ENCODE data around the gene ENO3.
"Not testable (repeated sequence)": the region's sequence is repeated elsewhere in the genome, so short reads cannot be mapped to it uniquely, and the experiment has no call there.

The ENO3 gene

GRCh38 chr17:4914551-4914950 lies 36.4 kb upstream of the ENO3 start:
- H2AFZ ChIP-seq (ENCODE audit: low read length); H3K4me3 ChIP-seq (ENCODE audit: low read length in 2 of 2); H2BK15ac ChIP-seq (ENCODE audit: low read length); H2AK5ac ChIP-seq (ENCODE audit: low read depth, low read length); H3K14ac ChIP-seq (ENCODE audit: low read length); H2BK120ac ChIP-seq (ENCODE audit: low read depth, low read length); DNase-seq (ENCODE audit: low spot score); H3K4ac ChIP-seq (ENCODE audit: low read length); H2BK5ac ChIP-seq (ENCODE audit: low read length); H3K18ac ChIP-seq (ENCODE audit: low read length); H3K9me3 ChIP-seq (replicated peaks in 1 of 2; ENCODE audit: control insufficient read depth in 2 of 2, insufficient read depth in 1 of 2, low read depth in 1 of 2, low read length in 2 of 2); H3K23ac ChIP-seq (ENCODE audit: low read depth, low read length, poor library complexity); H2BK12ac ChIP-seq (ENCODE audit: low read length); H3K27me3 ChIP-seq (ENCODE audit: control insufficient read depth in 3 of 3, insufficient read depth in 3 of 3, low read depth in 1 of 3, low read length in 3 of 3); H3K79me1 ChIP-seq (ENCODE audit: low read depth, low read length); H3K27ac ChIP-seq (replicated peaks; ENCODE audit: low read length); H4K91ac ChIP-seq (ENCODE audit: low read depth, low read length, poor library complexity); H3K9ac ChIP-seq (ENCODE audit: low read depth, low read length, poor library complexity); H4K8ac ChIP-seq (ENCODE audit: low read depth, low read length); H3K4me1 ChIP-seq (ENCODE audit: control insufficient read depth in 2 of 2, insufficient read depth in 1 of 2, low read depth in 1 of 2, low read length in 2 of 2); H3K4me2 ChIP-seq (ENCODE audit: insufficient read depth, low read length, poor library complexity, severe bottlenecking); H3K36me3 ChIP-seq (replicated peaks in 1 of 2; ENCODE audit: control insufficient read depth in 2 of 2, insufficient read depth in 2 of 2, low read length in 2 of 2): not testable (repeated sequence)
- no CpG with 5 or more reads among the region's 4 CpGs for WGBS, 2 donors (ENCODE audit: extremely low coverage in 2 of 2, insufficient read length in 2 of 2, insufficient replicate concordance in 1 of 2)

- Histone ChIP-seq H3K4me1 (ENCODE audit: control insufficient read depth in 2 of 2, insufficient read depth in 1 of 2, low read depth in 1 of 2, low read length in 2 of 2) (no peaks in the 10 kb centered on the region), H3K23ac (ENCODE audit: low read depth, low read length, poor library complexity) (no peak overlapping the region), H3K9me3 (replicated peaks in 1 of 2; ENCODE audit: control insufficient read depth in 2 of 2, insufficient read depth in 1 of 2, low read depth in 1 of 2, low read length in 2 of 2) (no peaks in the 10 kb centered on the region), H4K91ac (ENCODE audit: low read depth, low read length, poor library complexity) (no peak overlapping the region), H4K8ac (ENCODE audit: low read depth, low read length) (no peak overlapping the region), H3K18ac (ENCODE audit: low read length) (no peak overlapping the region), H2BK5ac (ENCODE audit: low read length) (no peak overlapping the region), H2BK120ac (ENCODE audit: low read depth, low read length) (no peak overlapping the region), H2AFZ (ENCODE audit: low read length) (peak overlapping the region; percentile 52), H2AK5ac (ENCODE audit: low read depth, low read length) (no peak overlapping the region), H3K36me3 (replicated peaks in 1 of 2; ENCODE audit: control insufficient read depth in 2 of 2, insufficient read depth in 2 of 2, low read length in 2 of 2) (no peaks in the 10 kb centered on the region), H3K14ac (ENCODE audit: low read length) (no peak overlapping the region), H2BK15ac (ENCODE audit: low read length) (no peak overlapping the region), H3K79me1 (ENCODE audit: low read depth, low read length) (no peaks in the 10 kb centered on the region), H3K4ac (ENCODE audit: low read length) (no peak overlapping the region), H3K27me3 (ENCODE audit: control insufficient read depth in 3 of 3, insufficient read depth in 3 of 3, low read depth in 1 of 3, low read length in 3 of 3) (no peaks in the 10 kb centered on the region), H3K4me3 (ENCODE audit: low read length in 2 of 2) (no peak overlapping the region), H3K9ac (ENCODE audit: low read depth, low read length, poor library complexity) (no peak overlapping the region), H3K4me2 (ENCODE audit: insufficient read depth, low read length, poor library complexity, severe bottlenecking) (no peak overlapping the region), H2BK12ac (ENCODE audit: low read length) (no peak overlapping the region), H3K27ac (replicated peaks; ENCODE audit: low read length) (no peak overlapping the region)
- no peak for DNase-seq (ENCODE audit: low spot score)
- no CpG with 5 or more reads among the region's 8 CpGs for WGBS, 2 donors (ENCODE audit: extremely low coverage in 2 of 2, insufficient read length in 2 of 2, insufficient replicate concordance in 1 of 2)
These were observed 31.3 kb upstream of the ENO3 start for GRCh38 chr17:4919511-4920047.

GRCh38 chr17:4920351-4921048 lies 30.4 kb upstream of the ENO3 start:
- WGBS, 2 donors (ENCODE audit: extremely low coverage in 2 of 2, insufficient read length in 2 of 2, insufficient replicate concordance in 1 of 2) = no CpG with 5 or more reads among the region's 10 CpGs
- no peak for DNase-seq (ENCODE audit: low spot score)
- H2BK120ac ChIP-seq (ENCODE audit: low read depth, low read length) = no peak overlapping the region

GRCh38 chr17:4921320-4921719 lies 29.6 kb upstream of the ENO3 start:
- no peaks in the 10 kb centered on the region for H3K79me1 ChIP-seq (ENCODE audit: low read depth, low read length)
- no peak overlapping the region for H3K14ac ChIP-seq (ENCODE audit: low read length)
- no peaks in the 10 kb centered on the region for H3K9me3 ChIP-seq (replicated peaks in 1 of 2; ENCODE audit: control insufficient read depth in 2 of 2, insufficient read depth in 1 of 2, low read depth in 1 of 2, low read length in 2 of 2)
- H3K4me2 ChIP-seq (ENCODE audit: insufficient read depth, low read length, poor library complexity, severe bottlenecking) = no peak overlapping the region
- no peak overlapping the region for H2BK5ac ChIP-seq (ENCODE audit: low read length)
- no peak overlapping the region for H3K4ac ChIP-seq (ENCODE audit: low read length)
- no peak overlapping the region for H3K18ac ChIP-seq (ENCODE audit: low read length)
- no peak overlapping the region for H2AK5ac ChIP-seq (ENCODE audit: low read depth, low read length)
- no peak overlapping the region for H4K8ac ChIP-seq (ENCODE audit: low read depth, low read length)
- no peak overlapping the region for H2AFZ ChIP-seq (ENCODE audit: low read length)
- H3K23ac ChIP-seq (ENCODE audit: low read depth, low read length, poor library complexity) = no peak overlapping the region
- no peak for DNase-seq (ENCODE audit: low spot score)
- H3K27ac ChIP-seq (replicated peaks; ENCODE audit: low read length) = no peak overlapping the region
- no peak overlapping the region for H3K4me3 ChIP-seq (ENCODE audit: low read length in 2 of 2)
- H2BK120ac ChIP-seq (ENCODE audit: low read depth, low read length) = no peak overlapping the region
- no peak overlapping the region for H2BK15ac ChIP-seq (ENCODE audit: low read length)
- no peaks in the 10 kb centered on the region for H3K4me1 ChIP-seq (ENCODE audit: control insufficient read depth in 2 of 2, insufficient read depth in 1 of 2, low read depth in 1 of 2, low read length in 2 of 2)
- no peak overlapping the region for H2BK12ac ChIP-seq (ENCODE audit: low read length)
- H3K9ac ChIP-seq (ENCODE audit: low read depth, low read length, poor library complexity) = no peak overlapping the region
- no peak overlapping the region for H4K91ac ChIP-seq (ENCODE audit: low read depth, low read length, poor library complexity)
- H3K36me3 ChIP-seq (replicated peaks in 1 of 2; ENCODE audit: control insufficient read depth in 2 of 2, insufficient read depth in 2 of 2, low read length in 2 of 2) = no peaks in the 10 kb centered on the region
- no CpG with 5 or more reads among the region's 4 CpGs for WGBS, 2 donors (ENCODE audit: extremely low coverage in 2 of 2, insufficient read length in 2 of 2, insufficient replicate concordance in 1 of 2)
- no peaks in the 10 kb centered on the region for H3K27me3 ChIP-seq (ENCODE audit: control insufficient read depth in 3 of 3, insufficient read depth in 3 of 3, low read depth in 1 of 3, low read length in 3 of 3)

More at GRCh38 chr17:4920351-4921048, 30.4 kb upstream of the ENO3 start:
- Histone ChIP-seq H3K36me3 (replicated peaks in 1 of 2; ENCODE audit: control insufficient read depth in 2 of 2, insufficient read depth in 2 of 2, low read length in 2 of 2) (no peaks in the 10 kb centered on the region), H4K8ac (ENCODE audit: low read depth, low read length) (no peak overlapping the region), H3K23ac (ENCODE audit: low read depth, low read length, poor library complexity) (no peak overlapping the region), H2BK12ac (ENCODE audit: low read length) (no peak overlapping the region), H3K9ac (ENCODE audit: low read depth, low read length, poor library complexity) (no peak overlapping the region), H4K91ac (ENCODE audit: low read depth, low read length, poor library complexity) (no peak overlapping the region), H3K4me3 (ENCODE audit: low read length in 2 of 2) (no peak overlapping the region), H3K14ac (ENCODE audit: low read length) (no peak overlapping the region), H2AFZ (ENCODE audit: low read length) (no peak overlapping the region), H3K27me3 (ENCODE audit: control insufficient read depth in 3 of 3, insufficient read depth in 3 of 3, low read depth in 1 of 3, low read length in 3 of 3) (no peaks in the 10 kb centered on the region), H3K4me1 (ENCODE audit: control insufficient read depth in 2 of 2, insufficient read depth in 1 of 2, low read depth in 1 of 2, low read length in 2 of 2) (no peaks in the 10 kb centered on the region), H2BK5ac (ENCODE audit: low read length) (no peak overlapping the region), H3K4ac (ENCODE audit: low read length) (no peak overlapping the region), H2AK5ac (ENCODE audit: low read depth, low read length) (no peak overlapping the region), H2BK15ac (ENCODE audit: low read length) (no peak overlapping the region), H3K27ac (replicated peaks; ENCODE audit: low read length) (no peak overlapping the region), H3K79me1 (ENCODE audit: low read depth, low read length) (no peaks in the 10 kb centered on the region), H3K9me3 (replicated peaks in 1 of 2; ENCODE audit: control insufficient read depth in 2 of 2, insufficient read depth in 1 of 2, low read depth in 1 of 2, low read length in 2 of 2) (no peaks in the 10 kb centered on the region), H3K18ac (ENCODE audit: low read length) (no peak overlapping the region), H3K4me2 (ENCODE audit: insufficient read depth, low read length, poor library complexity, severe bottlenecking) (no peak overlapping the region)

All from neuronal stem cell (in vitro differentiated cells).